Measurements from ENCODE around the gene REXO1. TPM values are rescaled to one million over a fixed set of nuclear protein-coding genes. Genes with fewer than 3 reads are reported as not detected.

The REXO1 gene
- total and polyA plus RNA-seq, 2 donors = 3.8 to 28.7 TPM

GRCh38 chr19:1837625-1838105 is 10.6 kb downstream of the REXO1 start:
- WGBS = 68% methylated on average over 23 of the region's 23 CpGs
- H3K4me3 ChIP-seq (ENCODE audit: low read length in 2 of 2) = no peak overlapping the region

DNA sequence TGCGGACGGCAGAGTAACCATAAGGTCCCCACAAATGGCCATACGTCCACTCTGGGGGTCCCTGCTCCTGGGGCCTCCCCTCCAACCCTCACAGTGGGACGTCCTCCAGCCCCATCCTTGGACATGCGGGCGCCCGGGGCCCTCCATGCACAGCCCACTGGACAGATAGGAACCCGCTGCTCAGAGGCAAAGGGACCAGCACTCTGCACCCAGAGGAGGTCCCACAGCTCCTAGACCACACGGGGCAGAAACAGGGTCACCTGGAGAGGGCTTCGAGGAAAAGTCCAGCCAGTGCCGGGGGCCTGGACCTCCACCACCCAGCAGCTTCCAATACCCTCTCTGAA is 11.1 kb downstream of the REXO1 start:
- no peak for DNase-seq (ENCODE audit: low read depth in 6 of 9, low spot score in 9 of 9)
- H3K36me3 ChIP-seq (ENCODE audit: control insufficient read depth in 2 of 2, insufficient read depth in 2 of 2, low read length in 1 of 2) = peaks cover 23 to 41% of the 10 kb centered on the region in 2 donors
- no peaks in the 10 kb centered on the region for H3K27me3 ChIP-seq (ENCODE audit: control insufficient read depth in 2 of 2, insufficient read depth in 1 of 2, low read length in 1 of 2)
- no peaks in the 10 kb centered on the region for H3K9me3 ChIP-seq (ENCODE audit: control insufficient read depth in 2 of 2, insufficient read depth in 1 of 2, low read length in 1 of 2)
- H3K4me1 ChIP-seq (ENCODE audit: control insufficient read depth in 2 of 2, insufficient read depth in 2 of 2, low read length in 2 of 2) = peaks cover 18 to 23% of the 10 kb centered on the region in 2 donors
- WGBS = 87% methylated on average over 11 of the region's 11 CpGs
- no peak overlapping the region for H3K27ac ChIP-seq (ENCODE audit: low read depth in 1 of 2, low read length in 1 of 2)
- no peak overlapping the region for H3K4me3 ChIP-seq (ENCODE audit: low read length in 2 of 2)

More at GRCh38 chr19:1837625-1838105, 10.6 kb downstream of the REXO1 start:
- H3K36me3 ChIP-seq (ENCODE audit: control insufficient read depth in 2 of 2, insufficient read depth in 2 of 2, low read length in 1 of 2) = peaks cover 21 to 45% of the 10 kb centered on the region in 2 donors
- H3K27ac ChIP-seq (ENCODE audit: low read depth in 1 of 2, low read length in 1 of 2) = no peak overlapping the region
- peak in 1 of 9 donors; percentile 28 for DNase-seq (ENCODE audit: low read depth in 6 of 9, low spot score in 9 of 9)
- no peaks in the 10 kb centered on the region for H3K27me3 ChIP-seq (ENCODE audit: control insufficient read depth in 2 of 2, insufficient read depth in 1 of 2, low read length in 1 of 2)
- H3K9me3 ChIP-seq (ENCODE audit: control insufficient read depth in 2 of 2, insufficient read depth in 1 of 2, low read length in 1 of 2) = no peaks in the 10 kb centered on the region
- H3K4me1 ChIP-seq (ENCODE audit: control insufficient read depth in 2 of 2, insufficient read depth in 2 of 2, low read length in 2 of 2) = peaks cover 22 to 26% of the 10 kb centered on the region in 2 donors

- no peaks in the 10 kb centered on the region for H3K27me3 ChIP-seq (ENCODE audit: control insufficient read depth in 2 of 2, insufficient read depth in 1 of 2, low read length in 1 of 2)
- peaks cover 18 to 21% of the 10 kb centered on the region in 2 donors for H3K4me1 ChIP-seq (ENCODE audit: control insufficient read depth in 2 of 2, insufficient read depth in 2 of 2, low read length in 2 of 2)
- peaks cover 28 to 44% of the 10 kb centered on the region in 2 donors for H3K36me3 ChIP-seq (ENCODE audit: control insufficient read depth in 2 of 2, insufficient read depth in 2 of 2, low read length in 1 of 2)
- no peaks in the 10 kb centered on the region for H3K9me3 ChIP-seq (ENCODE audit: control insufficient read depth in 2 of 2, insufficient read depth in 1 of 2, low read length in 1 of 2)
- no peak overlapping the region for H3K4me3 ChIP-seq (ENCODE audit: low read length in 2 of 2)
- no peak for DNase-seq (ENCODE audit: low read depth in 6 of 9, low spot score in 9 of 9)
- H3K27ac ChIP-seq (ENCODE audit: low read depth in 1 of 2, low read length in 1 of 2) = no peak overlapping the region
- WGBS = 98% methylated on average over 31 of the region's 31 CpGs
These were observed 11.6 kb downstream of the REXO1 start for GRCh38 chr19:1836458-1837221.

DNA sequence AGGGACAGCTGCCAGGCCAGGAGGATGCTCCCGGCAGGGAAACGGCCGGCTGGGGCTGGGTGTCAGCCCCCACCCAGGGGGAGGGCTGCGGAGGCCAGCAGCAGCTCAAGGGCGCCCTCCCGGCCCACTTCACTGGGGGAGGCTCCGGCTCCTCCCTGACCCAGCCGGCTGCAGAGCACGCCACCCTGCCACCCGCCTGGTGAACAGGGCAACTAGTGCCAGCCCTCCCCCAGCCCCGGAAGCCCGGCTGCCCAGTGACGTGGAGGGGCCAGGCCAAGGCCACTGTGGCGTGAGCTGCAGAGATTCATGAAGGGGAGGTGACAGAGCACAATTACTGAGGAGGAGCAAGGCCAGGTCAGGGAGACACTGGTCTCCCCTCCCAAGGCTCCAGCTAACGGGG is 14.7 kb downstream of the REXO1 start:
- 96% methylated on average over 15 of the region's 15 CpGs for WGBS
- no peak for DNase-seq (ENCODE audit: low read depth in 6 of 9, low spot score in 9 of 9)
- H3K36me3 ChIP-seq (ENCODE audit: control insufficient read depth in 2 of 2, insufficient read depth in 2 of 2, low read length in 1 of 2) = peaks cover 41 to 57% of the 10 kb centered on the region in 2 donors

DNA sequence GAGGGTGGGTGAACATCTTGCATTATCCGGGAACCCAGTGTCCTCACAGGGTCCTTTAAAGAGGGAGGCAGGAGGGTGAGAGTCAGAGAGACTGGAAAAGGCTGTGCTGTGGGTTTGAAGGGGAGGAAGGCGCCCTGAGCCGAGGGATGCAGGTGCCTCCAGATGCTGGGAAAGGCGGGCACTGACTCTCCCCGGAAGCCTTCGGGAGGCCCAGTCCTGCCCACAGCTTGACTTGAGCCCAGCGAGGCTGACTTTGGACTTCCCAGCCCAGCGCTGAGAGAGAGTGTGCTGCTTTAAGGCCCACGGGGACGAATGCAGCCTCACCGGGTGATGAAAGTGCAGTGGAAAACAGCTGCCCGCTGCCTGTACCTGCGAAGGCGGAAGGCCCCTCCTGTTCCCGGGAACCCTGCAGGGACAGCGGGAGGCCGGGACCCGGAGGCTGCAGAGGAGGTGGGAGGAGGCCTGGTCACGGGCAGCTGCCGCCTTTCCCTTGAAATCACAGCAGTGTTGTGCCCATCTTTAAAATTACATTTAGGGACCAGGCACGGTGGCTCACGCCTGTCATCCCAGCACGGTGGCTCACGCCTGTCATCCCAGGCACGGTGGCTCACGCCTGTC is 16.1 kb downstream of the REXO1 start:
- H3K27me3 ChIP-seq (ENCODE audit: control insufficient read depth in 2 of 2, insufficient read depth in 1 of 2, low read length in 1 of 2) = no peaks in the 10 kb centered on the region
- 94% methylated on average over 26 of the region's 26 CpGs for WGBS
- H3K4me3 ChIP-seq (ENCODE audit: low read length in 2 of 2) = no peak overlapping the region
- no peak overlapping the region for H3K27ac ChIP-seq (ENCODE audit: low read depth in 1 of 2, low read length in 1 of 2)
- H3K4me1 ChIP-seq (ENCODE audit: control insufficient read depth in 2 of 2, insufficient read depth in 2 of 2, low read length in 2 of 2) = no peaks in the 10 kb centered on the region
- no peaks in the 10 kb centered on the region for H3K9me3 ChIP-seq (ENCODE audit: control insufficient read depth in 2 of 2, insufficient read depth in 1 of 2, low read length in 1 of 2)
- DNase-seq (ENCODE audit: low read depth in 6 of 9, low spot score in 9 of 9) = no peak
- peaks cover 45 to 63% of the 10 kb centered on the region in 2 donors for H3K36me3 ChIP-seq (ENCODE audit: control insufficient read depth in 2 of 2, insufficient read depth in 2 of 2, low read length in 1 of 2)

More for the DNA sequence above, 14.7 kb downstream of the REXO1 start:
- no peak overlapping the region for H3K27ac ChIP-seq (ENCODE audit: low read depth in 1 of 2, low read length in 1 of 2)
- no peak overlapping the region for H3K4me3 ChIP-seq (ENCODE audit: low read length in 2 of 2)
- peaks cover 0 to 7% of the 10 kb centered on the region in 2 donors for H3K4me1 ChIP-seq (ENCODE audit: control insufficient read depth in 2 of 2, insufficient read depth in 2 of 2, low read length in 2 of 2)
- H3K27me3 ChIP-seq (ENCODE audit: control insufficient read depth in 2 of 2, insufficient read depth in 1 of 2, low read length in 1 of 2) = no peaks in the 10 kb centered on the region
- no peaks in the 10 kb centered on the region for H3K9me3 ChIP-seq (ENCODE audit: control insufficient read depth in 2 of 2, insufficient read depth in 1 of 2, low read length in 1 of 2)

- peaks cover 53 to 73% of the 10 kb centered on the region in 2 donors for H3K36me3 ChIP-seq (ENCODE audit: control insufficient read depth in 2 of 2, insufficient read depth in 2 of 2, low read length in 1 of 2)
- no peak for DNase-seq (ENCODE audit: low read depth in 6 of 9, low spot score in 9 of 9)
These were observed 17.3 kb downstream of the REXO1 start for GRCh38 chr19:1830978-1831377.

DNA sequence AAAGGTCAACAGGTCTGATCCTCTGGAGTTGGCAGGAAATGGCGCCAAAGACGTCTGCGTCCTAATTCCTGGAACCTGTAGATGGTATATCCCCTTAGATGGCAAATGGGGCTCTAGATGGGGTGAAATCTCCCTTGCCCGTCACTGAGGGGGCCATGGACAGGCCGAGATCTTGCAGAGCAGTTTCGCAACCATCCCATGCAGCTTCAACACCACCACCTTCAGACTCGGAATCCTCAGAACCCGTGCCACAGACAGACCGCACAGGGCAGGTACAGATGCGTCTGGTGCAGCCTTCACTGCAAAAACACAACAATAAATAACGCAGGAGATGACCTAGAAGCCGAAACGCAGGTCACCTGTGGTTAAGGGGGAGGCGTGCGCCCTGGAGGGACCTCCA is 17.7 kb downstream of the REXO1 start:
- Histone ChIP-seq H3K36me3 (ENCODE audit: control insufficient read depth in 2 of 2, insufficient read depth in 2 of 2, low read length in 1 of 2) (peaks cover 57 to 69% of the 10 kb centered on the region in 2 donors), H3K4me1 (ENCODE audit: control insufficient read depth in 2 of 2, insufficient read depth in 2 of 2, low read length in 2 of 2) (no peaks in the 10 kb centered on the region)
- WGBS = 97% methylated on average over 15 of the region's 15 CpGs

More at GRCh38 chr19:1830978-1831377, 17.3 kb downstream of the REXO1 start:
- Histone ChIP-seq H3K27me3 (ENCODE audit: control insufficient read depth in 2 of 2, insufficient read depth in 1 of 2, low read length in 1 of 2) (no peaks in the 10 kb centered on the region), H3K4me1 (ENCODE audit: control insufficient read depth in 2 of 2, insufficient read depth in 2 of 2, low read length in 2 of 2) (no peaks in the 10 kb centered on the region), H3K9me3 (ENCODE audit: control insufficient read depth in 2 of 2, insufficient read depth in 1 of 2, low read length in 1 of 2) (no peaks in the 10 kb centered on the region), H3K27ac (ENCODE audit: low read depth in 1 of 2, low read length in 1 of 2) (no peak overlapping the region), H3K4me3 (ENCODE audit: low read length in 2 of 2) (no peak overlapping the region)
- 97% methylated on average over 11 of the region's 11 CpGs for WGBS

DNA sequence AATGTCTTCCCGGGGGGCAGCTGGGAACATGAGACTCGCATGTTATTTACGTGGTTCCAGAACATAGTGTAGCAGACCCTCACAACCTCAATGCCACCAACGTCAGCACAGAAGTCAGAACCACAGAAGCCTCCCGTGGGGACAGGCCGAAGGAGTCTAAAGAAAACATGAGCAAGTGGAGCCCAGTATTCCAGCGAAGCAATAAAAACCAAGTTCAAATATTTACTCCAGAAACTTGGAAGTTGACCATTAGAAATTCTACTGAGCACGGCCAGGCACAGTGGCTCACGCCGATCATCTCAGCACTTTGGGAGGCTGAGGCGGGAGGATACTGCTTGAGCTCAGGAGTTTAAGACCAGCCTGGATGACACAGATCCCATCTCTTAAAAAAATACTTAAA is 18.3 kb downstream of the REXO1 start:
- H3K9me3 ChIP-seq (ENCODE audit: control insufficient read depth in 2 of 2, insufficient read depth in 1 of 2, low read length in 1 of 2) = no peaks in the 10 kb centered on the region
- peaks cover 57 to 65% of the 10 kb centered on the region in 2 donors for H3K36me3 ChIP-seq (ENCODE audit: control insufficient read depth in 2 of 2, insufficient read depth in 2 of 2, low read length in 1 of 2)
- H3K4me1 ChIP-seq (ENCODE audit: control insufficient read depth in 2 of 2, insufficient read depth in 2 of 2, low read length in 2 of 2) = no peaks in the 10 kb centered on the region
- H3K4me3 ChIP-seq (ENCODE audit: low read length in 2 of 2) = no peak overlapping the region
- H3K27me3 ChIP-seq (ENCODE audit: control insufficient read depth in 2 of 2, insufficient read depth in 1 of 2, low read length in 1 of 2) = no peaks in the 10 kb centered on the region
- WGBS = 98% methylated on average over 11 of the region's 11 CpGs
- no peak for DNase-seq (ENCODE audit: low read depth in 6 of 9, low spot score in 9 of 9)
- H3K27ac ChIP-seq (ENCODE audit: low read depth in 1 of 2, low read length in 1 of 2) = no peak overlapping the region

More for the DNA sequence above, 17.7 kb downstream of the REXO1 start:
- Histone ChIP-seq H3K9me3 (ENCODE audit: control insufficient read depth in 2 of 2, insufficient read depth in 1 of 2, low read length in 1 of 2) (no peaks in the 10 kb centered on the region), H3K4me3 (ENCODE audit: low read length in 2 of 2) (no peak overlapping the region), H3K27ac (ENCODE audit: low read depth in 1 of 2, low read length in 1 of 2) (no peak overlapping the region), H3K27me3 (ENCODE audit: control insufficient read depth in 2 of 2, insufficient read depth in 1 of 2, low read length in 1 of 2) (no peaks in the 10 kb centered on the region)
- DNase-seq (ENCODE audit: low read depth in 6 of 9, low spot score in 9 of 9) = no peak

Data from thymus (tissue), 11 donors.